HL-60 (cell line): Measurements from ENCODE around the gene SDK1.

ENCODE experiments used
- DNase-seq, 2 experiments: peaks; one replicate each; pipeline ENCODE4 v3.0.0-alpha.2; 2010 to 2020; ENCODE audit warnings: low read depth in 1 of 2, low spot score in 1 of 2
- H3K27ac ChIP-seq: fragments of 250-450 bp; sonication (Bioruptor Pico); replicated peaks from 2 replicates; pipeline ENCODE4 v1.5.1; 2020; ENCODE audit warnings: mild to moderate bottlenecking, moderate library complexity
- H3K27me3 ChIP-seq: fragments of 250-450 bp; sonication (Bioruptor Pico); 2 replicates; pipeline ENCODE4 v1.5.1; 2021; ENCODE audit warnings: mild to moderate bottlenecking, moderate library complexity; ENCODE audit not compliant: insufficient read depth, poor library complexity, severe bottlenecking
- H3K4me3 ChIP-seq: replicated peaks from 2 replicates; pipeline ENCODE4 v1.5.1; 2011; ENCODE audit warnings: mild to moderate bottlenecking, control low read depth, low read length; ENCODE audit not compliant: insufficient read depth
- CTCF ChIP-seq: IDR thresholded peaks from one replicate; pipeline ENCODE4 v1.5.1; 2011; ENCODE audit warnings: low read length, control low read depth, inconsistent platforms; ENCODE audit not compliant: insufficient read depth
- GABPA ChIP-seq: IDR thresholded peaks from 2 replicates; pipeline ENCODE4 v1.6.1; 2012; ENCODE audit warnings: low read depth
- POLR2AphosphoS5 ChIP-seq: IDR thresholded peaks from 2 replicates; pipeline ENCODE4 v1.6.1; 2012; ENCODE audit warnings: low read depth
- SPI1 ChIP-seq: IDR thresholded peaks from 2 replicates; pipeline ENCODE4 v1.6.1; 2012; ENCODE audit warnings: low read depth, mild to moderate bottlenecking, borderline replicate concordance
- TF ChIP-seq, protein P1 (sequence below): IDR thresholded peaks from 2 replicates; pipeline ENCODE4 v1.6.1; 2012; ENCODE audit warnings: low read depth; ENCODE audit not compliant: insufficient replicate concordance

SDK1 gene

DNA sequence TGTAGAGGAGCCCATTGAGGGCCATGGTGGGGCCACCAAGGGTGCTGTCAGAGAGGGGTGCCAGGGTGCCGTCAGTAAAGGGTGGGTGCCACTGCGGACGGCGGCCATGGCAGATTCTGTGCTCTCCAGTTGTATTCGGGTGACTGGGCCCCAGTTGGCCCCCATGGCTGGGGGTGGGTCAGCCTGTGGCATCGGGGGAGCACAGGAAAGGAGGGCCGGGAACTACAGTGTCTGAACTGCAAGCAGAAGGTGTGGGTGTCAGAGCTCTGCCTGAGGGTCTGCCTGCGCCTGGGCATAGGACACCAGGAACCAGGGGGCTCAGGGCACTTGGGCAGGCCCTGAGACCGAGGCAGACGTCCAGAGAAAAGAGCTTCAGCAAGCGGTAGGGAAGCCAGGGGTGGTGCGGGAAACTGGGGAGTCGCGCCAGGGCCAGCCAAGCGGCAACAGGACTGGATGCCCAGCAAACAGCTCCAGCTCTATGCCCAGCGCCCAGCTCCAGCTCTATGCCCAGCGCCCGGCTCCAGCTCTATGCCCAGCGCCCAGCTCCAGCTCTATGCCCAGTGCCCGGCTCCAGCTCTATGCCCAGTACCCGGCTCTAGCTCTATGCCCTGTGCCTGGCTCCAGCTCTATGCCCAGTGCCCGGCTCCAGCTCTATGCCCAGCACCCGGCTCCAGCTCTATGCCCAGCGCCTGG is 878.8 kb downstream of the SDK1 start:
- TF ChIP-seq SPI1 (no peak), POLR2AphosphoS5 (no peak), GABPA (no peak), CTCF (no peak)
- TF ChIP-seq, protein P1, sequence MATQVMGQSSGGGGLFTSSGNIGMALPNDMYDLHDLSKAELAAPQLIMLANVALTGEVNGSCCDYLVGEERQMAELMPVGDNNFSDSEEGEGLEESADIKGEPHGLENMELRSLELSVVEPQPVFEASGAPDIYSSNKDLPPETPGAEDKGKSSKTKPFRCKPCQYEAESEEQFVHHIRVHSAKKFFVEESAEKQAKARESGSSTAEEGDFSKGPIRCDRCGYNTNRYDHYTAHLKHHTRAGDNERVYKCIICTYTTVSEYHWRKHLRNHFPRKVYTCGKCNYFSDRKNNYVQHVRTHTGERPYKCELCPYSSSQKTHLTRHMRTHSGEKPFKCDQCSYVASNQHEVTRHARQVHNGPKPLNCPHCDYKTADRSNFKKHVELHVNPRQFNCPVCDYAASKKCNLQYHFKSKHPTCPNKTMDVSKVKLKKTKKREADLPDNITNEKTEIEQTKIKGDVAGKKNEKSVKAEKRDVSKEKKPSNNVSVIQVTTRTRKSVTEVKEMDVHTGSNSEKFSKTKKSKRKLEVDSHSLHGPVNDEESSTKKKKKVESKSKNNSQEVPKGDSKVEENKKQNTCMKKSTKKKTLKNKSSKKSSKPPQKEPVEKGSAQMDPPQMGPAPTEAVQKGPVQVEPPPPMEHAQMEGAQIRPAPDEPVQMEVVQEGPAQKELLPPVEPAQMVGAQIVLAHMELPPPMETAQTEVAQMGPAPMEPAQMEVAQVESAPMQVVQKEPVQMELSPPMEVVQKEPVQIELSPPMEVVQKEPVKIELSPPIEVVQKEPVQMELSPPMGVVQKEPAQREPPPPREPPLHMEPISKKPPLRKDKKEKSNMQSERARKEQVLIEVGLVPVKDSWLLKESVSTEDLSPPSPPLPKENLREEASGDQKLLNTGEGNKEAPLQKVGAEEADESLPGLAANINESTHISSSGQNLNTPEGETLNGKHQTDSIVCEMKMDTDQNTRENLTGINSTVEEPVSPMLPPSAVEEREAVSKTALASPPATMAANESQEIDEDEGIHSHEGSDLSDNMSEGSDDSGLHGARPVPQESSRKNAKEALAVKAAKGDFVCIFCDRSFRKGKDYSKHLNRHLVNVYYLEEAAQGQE = no peak
- Histone ChIP-seq H3K27ac (no peak overlapping the region), H3K4me3 (no peak overlapping the region), H3K27me3 (no peaks in the 10 kb centered on the region)
- no peak for DNase-seq

GRCh38 chr7:4181446-4181845 is 880.4 kb downstream of the SDK1 start:
- H3K27ac ChIP-seq = no peak overlapping the region
- no peak for TF ChIP-seq SPI1
- TF ChIP-seq, protein P1 = no peak
- no peak for TF ChIP-seq POLR2AphosphoS5
- TF ChIP-seq GABPA = no peak
- no peak for TF ChIP-seq CTCF
- H3K27me3 ChIP-seq = no peaks in the 10 kb centered on the region
- no peak for DNase-seq
- no peak overlapping the region for H3K4me3 ChIP-seq

DNA sequence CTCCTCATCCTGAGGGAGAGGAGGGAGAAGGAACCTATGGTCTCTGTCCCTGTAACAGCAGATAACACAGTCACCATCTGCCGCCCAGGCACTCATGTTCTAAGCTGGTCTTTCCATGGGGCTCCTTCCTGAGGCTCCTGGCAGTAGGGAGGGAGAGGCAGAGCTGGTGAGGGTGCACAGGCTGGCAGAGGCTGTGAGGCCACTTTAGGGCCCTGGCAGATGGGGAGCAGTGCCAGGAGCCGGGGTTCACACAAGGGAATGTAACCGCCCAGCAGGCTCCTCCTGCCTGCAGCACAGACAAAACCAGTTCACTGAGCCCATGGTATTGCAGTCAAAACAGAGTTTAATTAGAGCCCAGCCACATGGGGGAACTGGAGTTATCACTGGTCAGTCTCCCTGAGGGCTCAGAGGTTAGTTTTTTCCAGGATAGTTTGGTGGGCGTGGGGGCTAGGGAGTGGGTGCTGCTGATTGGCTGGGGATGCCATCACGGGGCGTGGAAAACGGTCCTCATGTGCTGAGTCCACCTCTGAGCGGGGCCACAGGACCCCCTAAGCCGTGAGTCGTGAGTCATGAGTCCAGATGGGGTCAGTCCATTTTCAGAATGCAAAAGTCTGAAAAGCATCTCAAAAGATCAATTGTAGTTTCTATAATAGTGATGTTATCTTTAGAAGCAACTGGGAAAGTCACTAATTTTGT is 881.7 kb downstream of the SDK1 start:
- DNase-seq = no peak
- Histone ChIP-seq H3K27ac (no peak overlapping the region), H3K4me3 (no peak overlapping the region), H3K27me3 (no peaks in the 10 kb centered on the region)
- TF ChIP-seq GABPA = no peak
- no peak for TF ChIP-seq SPI1
- no peak for TF ChIP-seq CTCF
- TF ChIP-seq POLR2AphosphoS5 = no peak
- TF ChIP-seq, protein P1 = no peak
